Measurements from ENCODE around the gene BRWD1.

BRWD1 gene

DNA sequence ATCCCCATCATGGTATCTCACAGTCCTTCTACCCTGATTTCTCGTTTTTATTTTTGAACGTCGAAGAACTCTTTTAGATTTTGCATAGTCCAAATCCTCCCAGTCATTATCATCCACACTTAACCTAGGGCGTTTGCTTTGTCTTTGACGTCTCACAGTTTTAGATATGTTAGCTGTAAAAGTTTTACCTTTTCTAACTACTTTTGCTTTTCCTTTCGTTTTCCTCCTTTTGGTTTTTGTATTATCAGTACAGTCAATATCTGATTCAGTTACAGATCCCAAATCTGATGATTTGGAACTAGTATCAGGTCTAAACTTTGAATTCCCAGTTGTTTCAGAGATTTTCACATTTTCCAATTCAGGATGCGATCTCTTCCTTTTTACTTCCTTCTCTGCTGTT lies 117.1 kb downstream of the BRWD1 start:
- DNase-seq, result no peak

DNA sequence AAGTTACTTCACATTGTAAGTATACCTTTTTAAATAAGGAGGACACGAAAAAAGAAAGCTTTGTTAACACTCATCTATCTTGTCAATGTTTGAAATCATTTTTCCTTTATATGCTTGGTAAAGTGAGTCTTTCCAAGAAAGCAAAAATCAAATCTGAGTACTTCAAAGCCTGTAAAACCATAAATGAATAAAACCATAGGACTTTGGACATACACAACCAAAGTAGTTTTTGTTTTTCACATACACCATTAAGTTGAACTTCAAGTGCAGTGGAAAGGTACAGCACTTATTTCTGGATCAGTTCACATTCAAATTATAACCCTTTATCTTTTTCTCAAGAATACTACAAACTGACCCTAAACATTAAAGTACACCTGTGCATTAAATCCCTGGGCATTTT lies 120.1 kb downstream of the BRWD1 start:
- no peak for DNase-seq

DNA sequence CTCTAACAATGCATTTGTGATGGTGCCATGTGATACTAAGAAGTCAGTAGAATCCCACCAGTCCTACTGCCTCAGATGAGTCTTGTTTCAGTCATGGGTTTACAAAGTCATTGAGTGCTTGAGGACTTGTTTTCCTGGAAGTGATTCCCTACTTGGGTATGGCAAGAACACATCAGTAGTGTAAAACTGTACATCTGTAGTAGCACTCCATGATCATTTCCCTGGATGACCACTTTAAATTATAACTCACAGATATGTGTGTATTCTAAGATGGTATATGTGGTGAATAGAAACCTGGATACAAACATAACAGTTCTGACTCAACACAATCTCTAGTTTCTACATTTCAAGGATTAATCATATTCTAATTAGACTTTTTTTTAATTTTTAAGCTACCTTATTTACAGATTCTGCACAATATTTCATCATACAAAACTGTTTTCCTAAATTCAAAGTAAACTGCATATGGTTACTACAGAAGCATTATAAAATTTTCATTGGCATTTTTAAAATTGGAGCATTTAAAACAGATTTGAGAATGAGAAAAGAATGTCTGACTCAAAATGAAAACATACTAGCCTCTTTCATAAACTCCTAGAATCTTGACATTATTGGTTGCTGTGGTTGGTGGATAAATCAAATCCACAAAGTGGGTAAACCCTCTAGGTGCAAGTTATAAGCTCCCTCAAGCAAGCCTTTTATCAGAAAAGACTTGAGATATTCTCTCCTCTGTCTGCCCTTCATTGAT lies 123.4 kb downstream of the BRWD1 start:
- DNase-seq, result no peak

DNA sequence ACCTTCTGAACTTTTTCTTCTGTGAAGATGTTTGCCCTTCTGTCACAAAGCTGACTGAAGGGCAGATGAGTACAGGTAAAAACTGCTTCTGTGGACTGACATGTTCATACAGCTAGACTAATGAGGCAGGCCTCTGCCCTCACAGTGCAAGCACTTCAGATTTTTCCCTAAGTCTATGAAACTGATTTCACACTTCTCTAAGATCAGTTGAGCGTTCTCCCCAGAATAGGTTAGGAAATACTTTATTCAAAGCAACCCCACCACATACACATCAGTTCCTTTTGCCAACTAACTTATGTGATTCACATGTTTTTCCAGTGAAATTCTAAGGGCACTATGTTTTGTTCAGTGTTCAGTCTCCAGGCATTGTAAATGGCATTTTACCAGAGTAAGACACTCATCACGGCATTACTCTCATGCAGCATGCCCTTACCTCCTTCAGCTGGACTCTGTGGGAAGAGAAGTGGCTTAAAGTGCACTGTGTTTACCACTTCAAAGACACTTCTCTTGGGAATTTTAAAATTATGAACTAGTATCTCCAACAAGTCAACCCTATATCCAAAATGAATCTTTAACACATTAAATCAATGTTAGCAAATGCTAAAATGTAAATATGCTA lies 124.8 kb downstream of the BRWD1 start:
- DNase-seq, result no peak

DNA sequence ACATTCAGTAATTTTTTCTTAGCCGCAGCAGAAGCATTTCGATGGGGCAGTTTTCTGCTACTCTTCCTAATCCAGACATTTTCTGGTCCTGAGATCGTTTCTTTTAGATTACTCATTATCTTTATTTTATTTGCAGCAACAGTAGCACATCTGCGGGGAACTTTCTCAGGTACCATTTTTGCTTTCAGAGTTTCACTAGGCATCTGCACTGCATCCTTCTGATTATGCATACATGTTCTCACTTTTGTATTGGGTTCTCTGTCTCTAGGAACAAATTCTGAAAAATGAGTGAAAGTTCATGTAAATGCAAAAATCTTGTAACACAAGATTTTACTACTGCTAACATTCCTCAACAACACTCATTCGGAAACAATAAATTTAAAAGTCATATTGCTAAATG lies 126.3 kb downstream of the BRWD1 start:
- no peak for DNase-seq

DNA sequence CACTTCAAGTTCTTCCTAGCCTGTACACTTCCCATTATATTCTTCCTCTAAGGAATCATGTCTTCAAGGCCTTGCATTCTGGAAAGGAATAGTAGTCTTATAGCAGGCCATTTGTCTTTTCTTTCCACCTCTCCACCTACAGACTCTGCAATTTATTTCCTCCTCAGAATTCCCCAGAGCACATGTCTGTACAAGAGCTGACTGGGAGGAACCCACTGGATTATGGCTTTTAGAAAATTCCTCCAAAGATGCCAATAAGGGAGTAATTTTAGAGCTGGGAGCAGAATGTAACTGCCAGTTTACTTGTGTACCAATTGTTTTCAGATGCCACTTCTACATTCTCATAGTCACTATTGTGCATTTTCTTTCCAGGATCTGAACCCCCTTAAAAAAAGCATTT lies 126.8 kb downstream of the BRWD1 start:
- DNase-seq, result no peak

DNA sequence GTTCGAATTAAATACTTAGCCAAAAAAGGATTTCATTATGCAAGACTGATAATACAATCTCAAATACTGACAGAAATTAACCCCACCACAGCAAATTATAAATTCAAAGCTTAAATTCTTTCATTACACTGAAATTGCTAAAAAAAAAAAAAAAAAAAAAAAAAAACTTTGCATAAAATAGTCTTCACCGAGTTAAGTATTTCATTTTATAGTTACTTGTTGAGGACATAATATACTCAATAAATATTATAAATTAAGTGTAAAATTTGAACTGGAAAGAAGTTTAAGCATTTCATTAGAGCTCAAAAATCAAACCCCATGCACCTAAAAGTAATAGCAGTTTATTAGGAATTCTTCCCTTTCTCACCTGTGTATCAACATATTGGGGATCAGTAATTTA lies 128.3 kb downstream of the BRWD1 start:
- no peak for DNase-seq

DNA sequence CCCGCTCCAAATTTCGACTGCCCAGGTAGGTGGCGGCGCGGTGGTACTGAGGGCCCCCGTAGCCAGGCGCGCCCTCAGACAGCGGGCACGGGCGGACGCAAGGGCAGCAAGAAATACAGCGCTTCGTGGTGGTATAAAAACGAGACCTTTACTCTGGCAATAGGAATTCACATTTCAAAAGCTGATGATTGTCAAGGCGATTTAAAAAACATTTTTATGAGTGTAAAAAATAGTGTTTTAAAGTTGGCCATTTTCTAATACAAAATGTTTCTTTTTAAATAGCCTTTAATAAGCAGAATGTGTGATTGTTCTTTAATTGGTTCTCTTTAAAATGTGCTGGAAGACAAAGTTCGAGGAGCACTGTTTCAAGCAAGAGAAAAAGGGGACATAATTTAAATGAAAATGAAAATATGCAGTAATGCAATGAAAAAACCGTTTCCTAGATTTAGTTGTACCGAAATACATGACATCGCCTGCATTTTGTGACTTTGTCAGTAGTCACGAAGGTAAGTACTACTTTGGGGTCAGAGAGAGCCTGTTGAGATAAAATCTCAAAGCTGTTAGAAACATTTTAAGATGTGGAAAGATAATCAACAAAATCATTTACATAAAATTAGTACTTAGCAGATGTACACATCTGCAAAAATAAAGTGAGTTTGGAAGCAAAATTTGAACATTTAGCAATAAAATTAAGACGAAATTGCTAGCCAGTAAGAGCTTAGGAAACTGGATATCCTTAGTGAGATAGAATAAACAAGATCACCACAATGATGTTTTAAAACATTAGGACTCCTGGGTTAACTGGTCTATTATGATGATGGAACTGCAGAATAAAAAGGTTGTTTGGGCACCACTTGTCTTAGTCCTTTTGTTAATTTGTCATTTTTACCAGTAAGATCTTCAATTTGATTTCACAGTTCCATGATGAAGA lies 129.1 kb downstream of the BRWD1 start:
- DNase-seq, result no peak

DNA sequence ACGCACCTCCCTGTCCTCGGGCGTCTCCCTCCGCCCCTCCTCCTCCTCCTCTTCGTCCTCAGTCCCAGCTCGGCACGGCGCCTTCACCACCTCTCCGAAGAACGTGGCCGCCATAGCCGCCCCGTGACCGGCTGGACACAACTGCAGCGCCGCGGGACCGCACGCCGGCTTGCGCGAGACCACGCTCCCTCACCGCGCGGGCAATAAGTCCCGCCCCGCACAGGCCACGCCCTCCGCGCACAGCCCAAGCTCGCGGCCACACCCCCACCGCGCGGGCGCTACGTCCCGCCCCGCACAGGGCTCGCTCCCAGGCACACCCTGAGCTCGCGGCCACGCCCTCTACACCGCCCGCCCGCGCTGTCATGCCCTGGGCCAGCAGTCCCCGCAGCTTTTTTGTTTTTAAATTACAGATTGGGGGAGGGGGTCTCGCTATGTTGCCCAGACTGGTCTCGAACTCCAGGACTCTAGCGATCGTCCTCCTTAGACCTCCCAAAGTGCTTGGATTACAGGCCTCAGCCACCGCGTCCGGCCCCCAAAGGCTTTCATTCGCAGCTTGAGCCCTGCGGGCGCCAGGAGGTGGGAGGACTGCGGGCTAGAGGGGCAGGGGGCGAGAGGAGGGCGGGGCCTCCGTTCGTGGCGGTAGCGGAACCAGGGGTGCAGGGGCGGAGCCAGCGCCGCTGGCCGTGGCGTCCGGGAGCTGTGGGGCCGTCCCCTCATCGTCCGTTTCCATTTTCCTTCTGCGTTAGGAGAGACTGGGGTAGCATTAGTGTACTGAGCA lies 130.0 kb downstream of the BRWD1 start, which contains the start of gene PSMG1:
PSMG1 (minus strand) TSS at position 180 of the 778 bp plus-strand sequence; CDS start at position 114, 66 bp downstream.
- DNase-seq, result peak; percentile 93

DNA sequence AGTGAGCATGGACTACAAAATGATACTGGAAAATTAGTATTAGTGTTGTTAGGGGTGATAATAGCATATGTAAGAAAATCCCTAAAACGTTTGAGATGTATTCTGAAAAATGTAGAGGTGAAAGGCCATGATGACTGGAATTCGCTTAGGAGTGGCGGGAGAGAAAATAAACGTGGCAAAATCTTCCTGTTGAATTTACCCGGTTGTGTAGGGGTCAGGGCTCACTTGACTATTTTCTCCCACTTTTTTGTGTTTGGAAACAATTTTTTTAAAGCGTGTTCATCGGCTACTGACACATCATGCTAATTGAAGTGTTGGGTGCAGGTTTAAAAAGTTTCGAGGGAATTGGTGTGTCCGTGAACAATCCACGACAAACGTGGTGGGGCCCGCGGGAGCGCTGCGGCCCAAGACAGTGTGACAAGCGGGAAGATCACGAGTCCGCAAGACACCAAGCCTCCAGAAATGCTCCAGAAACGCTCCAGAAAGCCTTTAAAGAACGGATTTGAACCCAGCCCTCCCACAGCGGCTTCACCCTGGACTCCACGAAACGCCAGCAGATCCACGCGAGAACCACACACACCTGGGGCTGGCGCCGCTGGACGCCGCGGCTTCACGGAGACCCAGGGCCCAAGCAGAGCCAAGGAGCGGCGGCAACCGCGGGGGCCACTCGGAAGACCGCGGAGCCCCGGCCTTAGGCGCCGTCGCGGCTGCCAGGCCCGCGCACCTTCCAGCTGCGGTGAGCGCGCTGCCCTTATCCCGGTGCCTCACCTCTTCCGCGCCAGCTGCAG lies 130.8 kb downstream of the BRWD1 start:
- DNase-seq, result no peak

DNA sequence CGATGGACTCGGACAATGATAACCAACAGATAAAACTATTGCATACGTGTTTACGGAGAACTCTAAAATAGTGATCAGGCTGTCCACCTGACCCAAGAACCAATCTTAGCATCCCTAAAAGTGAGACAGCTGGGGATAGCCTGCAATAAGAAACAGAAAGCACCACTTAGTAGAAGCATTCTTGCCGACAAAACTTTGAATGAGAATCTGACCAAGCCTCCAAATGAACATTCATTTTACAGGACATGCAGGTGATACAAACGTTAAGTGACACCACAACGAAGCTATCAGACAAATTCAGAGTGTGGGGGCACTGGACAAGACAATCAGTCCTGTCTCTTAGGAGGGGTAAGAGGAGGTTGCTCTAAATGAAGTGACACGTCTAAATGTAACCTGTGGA lies 131.4 kb downstream of the BRWD1 start:
- DNase-seq, result no peak

DNA sequence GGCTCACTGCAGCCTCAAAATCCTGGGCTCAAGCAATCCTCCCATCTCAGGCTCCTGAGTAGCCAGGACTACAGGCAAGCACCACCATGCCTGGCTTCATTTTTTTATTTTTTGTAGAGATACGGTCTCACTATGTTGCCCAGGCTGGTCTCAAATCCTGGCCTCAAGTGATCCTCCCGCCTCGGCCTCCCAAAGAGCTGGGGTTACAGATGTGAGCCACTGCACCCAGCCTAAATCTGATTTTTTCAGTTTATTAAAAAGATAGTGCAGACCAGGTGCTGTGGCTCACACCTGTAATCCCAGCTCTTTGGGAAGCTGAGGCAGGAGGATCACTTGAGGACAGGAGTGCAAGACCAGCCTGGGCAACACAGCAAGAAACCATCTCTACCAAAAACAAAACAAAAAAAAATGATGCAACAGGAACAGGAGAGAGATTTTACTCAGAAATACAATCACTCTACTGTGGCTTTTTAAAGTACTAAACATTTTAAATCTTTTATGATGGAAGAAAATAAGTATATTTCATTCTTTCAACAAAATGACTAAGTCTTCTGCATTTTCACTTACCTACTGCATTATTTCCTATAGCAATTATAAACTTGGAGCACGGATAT lies 132.1 kb downstream of the BRWD1 start:
- no peak for DNase-seq

DNA sequence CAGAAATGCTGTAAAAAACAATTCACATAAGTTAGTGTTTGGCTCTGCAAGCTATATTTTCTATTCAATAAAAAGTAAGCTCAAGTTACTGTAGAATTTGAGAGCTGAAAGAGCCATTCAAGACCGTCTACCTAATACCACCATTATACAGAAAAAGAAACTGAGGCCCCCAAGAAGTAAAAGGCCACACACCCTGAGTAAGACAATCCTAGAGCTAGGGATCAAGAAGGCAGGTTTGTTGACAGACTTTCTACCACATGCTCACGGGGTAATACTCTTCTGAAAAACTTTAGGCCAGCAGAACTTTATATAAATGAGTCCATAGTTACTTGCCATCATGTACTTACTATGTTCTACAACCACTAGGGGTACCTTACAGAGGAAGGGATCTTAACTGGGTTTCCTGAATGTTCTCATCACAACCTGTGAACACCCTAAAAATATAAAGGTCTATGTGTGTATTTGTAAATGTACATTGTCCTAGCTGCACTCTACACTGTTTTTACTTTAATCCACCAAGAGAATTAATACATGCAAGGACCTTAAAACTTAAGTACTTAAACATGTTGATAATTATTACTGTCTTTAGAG lies 132.9 kb downstream of the BRWD1 start:
- DNase-seq, result no peak

DNA sequence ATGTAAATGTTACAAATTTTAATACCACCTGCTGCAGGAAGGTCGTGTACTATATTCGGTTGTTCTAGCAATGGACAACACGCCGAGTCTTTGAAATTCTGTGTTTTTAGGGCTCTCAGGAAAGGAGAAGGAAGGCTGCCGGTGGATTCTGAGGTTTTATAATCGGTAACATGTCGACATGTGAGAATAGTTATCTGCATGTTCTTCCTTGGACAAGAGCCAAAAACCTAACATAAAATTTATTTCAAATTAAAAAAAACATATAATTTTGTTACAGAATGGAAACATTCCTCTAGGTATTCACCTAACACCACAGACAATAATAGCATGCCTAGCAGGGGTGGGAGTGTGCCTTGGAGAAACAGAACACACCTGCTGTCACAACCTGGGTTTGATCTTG lies 135.0 kb downstream of the BRWD1 start:
- no peak for DNase-seq

DNA sequence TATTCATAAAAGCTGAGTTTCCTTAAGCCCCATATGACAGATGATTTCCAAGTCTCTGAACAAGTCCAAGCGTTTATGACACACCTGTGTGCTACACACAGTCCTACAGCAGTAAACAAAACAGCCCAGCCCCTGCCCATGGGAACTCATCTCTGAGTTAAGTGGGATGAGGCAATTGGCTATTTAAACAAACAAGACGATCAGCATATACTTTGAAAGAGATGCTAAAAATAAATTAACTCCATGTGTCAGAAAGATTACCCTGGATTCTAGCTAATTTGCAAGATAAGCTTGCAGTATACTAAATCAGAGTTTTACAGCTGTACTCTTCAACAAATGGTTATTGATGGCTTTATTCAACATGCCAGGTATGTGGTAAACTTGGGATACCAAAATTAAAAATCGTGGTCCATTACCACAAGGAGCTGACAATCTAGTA lies 137.1 kb downstream of the BRWD1 start:
- DNase-seq, result no peak

DNA sequence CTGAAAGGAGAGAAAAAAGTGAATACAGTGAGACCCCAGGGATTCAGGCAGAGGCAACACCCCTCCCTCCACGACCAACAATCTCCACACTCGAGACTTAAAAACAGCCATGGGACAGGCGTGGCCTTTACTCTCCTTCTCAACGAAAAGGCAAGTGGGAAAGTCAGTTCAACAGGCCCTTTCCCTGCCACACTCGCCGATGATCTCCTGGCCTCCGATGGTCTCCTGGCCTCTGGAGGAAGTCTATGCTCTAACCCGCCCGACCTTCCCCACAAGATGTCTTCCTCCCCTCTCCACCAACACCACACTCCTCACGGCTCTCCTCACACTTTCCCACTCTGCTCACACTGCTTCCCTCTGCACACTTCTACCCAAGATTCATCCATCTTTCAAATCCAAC lies 137.8 kb downstream of the BRWD1 start:
- DNase-seq, result no peak

DNA sequence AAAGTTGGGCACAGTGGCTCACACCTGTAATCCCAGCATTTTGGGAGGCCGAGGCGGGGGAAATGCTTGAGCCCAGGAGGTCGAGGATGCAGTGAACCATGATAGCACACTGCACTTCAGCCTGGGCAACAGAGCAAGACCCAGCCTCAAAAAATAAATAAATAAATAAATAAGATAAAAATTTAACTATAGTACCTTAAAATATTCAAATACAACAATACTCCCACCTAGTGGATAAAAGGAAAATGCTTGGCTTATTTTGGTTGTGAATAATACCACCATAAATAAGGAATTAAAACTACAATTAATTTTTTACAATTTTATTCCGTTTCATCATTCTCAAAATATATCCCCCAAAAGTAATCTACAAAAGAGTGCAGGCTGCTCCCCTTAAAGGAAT lies 138.3 kb downstream of the BRWD1 start:
- no peak for DNase-seq

DNA sequence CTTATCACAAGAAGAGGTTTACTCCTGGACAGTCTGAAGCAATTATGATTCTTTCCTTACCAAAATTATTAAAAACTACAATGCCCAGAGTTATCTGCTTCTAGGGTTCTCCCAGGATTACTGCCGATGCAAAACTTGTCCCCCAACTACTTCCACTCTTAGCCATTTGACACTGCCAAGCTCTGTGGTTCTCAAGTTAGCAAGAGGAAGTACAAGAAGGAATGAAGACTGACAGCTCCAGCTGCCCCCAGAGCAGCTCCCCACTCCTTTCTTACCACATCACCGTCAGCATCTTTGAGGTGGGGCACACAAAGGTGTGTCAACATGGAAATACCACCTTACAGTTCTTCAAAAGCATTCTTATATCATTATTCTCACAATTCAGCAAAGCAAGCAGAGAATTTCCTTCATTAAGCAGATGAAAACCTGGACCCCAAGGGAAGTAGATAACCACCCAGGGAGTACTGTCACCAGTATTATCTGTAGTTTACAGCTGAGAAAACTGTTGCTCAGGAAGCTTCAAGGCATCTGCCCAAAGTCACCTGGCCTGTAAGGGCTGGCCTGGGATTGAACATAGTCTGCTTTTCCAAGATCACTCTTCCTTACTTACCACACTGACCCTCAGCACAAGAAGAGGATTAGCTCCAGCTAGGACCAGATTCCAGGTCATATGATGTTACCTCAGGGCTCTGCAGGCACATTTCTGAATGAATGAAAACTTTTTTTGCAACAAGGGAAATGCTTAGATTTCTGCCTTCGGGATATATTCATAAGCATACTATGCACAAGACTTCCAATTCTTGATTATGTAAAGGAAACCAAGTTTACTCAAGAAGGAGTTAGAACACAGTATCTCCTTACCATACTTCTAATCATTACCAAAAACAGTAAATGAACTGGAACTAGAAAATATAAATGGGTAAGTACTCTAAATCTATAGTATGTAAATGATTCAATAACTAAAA lies 139.4 kb downstream of the BRWD1 start:
- DNase-seq, result no peak

DNA sequence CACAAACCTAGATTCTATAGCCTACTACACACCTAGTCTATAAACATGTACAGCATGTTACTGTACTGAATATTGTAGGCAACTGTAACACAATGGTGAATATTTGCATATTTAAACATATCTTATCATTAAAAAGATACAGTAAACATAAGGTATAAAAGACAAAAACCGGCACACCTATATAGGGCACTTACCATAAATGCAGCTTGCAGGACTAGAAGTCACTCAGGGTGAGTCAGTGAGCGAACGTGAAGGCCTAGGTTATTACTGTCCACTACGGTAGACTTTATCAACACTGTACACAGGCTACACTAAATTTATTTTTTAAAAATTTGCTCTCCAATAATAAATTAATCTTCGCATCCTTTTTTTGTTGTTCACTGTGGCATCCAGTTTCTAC lies 143.5 kb downstream of the BRWD1 start:
- DNase-seq, result no peak

DNA sequence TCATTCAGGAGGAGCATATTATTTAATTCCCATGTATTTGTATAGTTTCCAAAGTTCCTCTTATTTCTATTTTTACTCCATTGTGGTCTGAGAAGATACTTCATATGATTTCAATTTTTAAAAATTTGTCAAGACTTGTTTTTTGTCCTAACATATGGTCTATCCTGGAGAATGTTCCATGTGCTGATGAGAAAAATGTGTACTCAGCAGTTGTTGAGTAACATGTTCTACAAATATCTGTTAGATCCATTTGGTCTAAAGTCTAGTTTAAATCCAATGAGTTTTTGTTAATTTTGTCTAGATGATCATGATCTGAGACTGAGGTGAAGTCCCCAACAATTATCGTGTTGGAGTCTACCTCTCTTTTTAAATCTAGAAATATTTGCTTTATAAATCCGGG lies 144.6 kb downstream of the BRWD1 start:
- no peak for DNase-seq
